Esophagus muscularis mucosa (tissue), 4 donors: ENCODE data around the gene CENPP. TPM values are rescaled to one million over a fixed set of nuclear protein-coding genes. Genes with fewer than 3 reads are reported as not detected.

ENCODE experiments used
- DNase-seq: peaks from one replicate; pipeline ENCODE4 v3.0.0-alpha.2; 2017; ENCODE audit errors: extremely low spot score
- H3K27ac ChIP-seq, 4 donors: fragments of 200-600 bp; sonication (generic); replicated peaks in 1 of 4; 1 replicate in 3 of 4; 2 replicates in 1 of 4; pipeline ENCODE4 v1.5.1; 2016 to 2019; ENCODE audit warnings: mild to moderate bottlenecking in 1 of 4
- H3K27me3 ChIP-seq, 4 donors: fragments of 200-600 bp; sonication (generic); one replicate each; pipeline versions ENCODE4 v1.5.1 to v1.6.0; 2016 to 2019
- H3K36me3 ChIP-seq, 4 donors: fragments of 200-600 bp; sonication (generic); one replicate each; pipeline ENCODE4 v1.5.1; 2016 to 2019
- H3K4me1 ChIP-seq, 4 donors: fragments of 200-600 bp; sonication (generic); one replicate each; pipeline ENCODE4 v1.5.1; 2016 to 2019
- H3K4me3 ChIP-seq, 4 donors: fragments of 200-600 bp; sonication (generic); 1 replicate in 2 of 4; 2 replicates in 2 of 4; pipeline ENCODE4 v1.5.1; 2016 to 2019; ENCODE audit warnings: mild to moderate bottlenecking in 4 of 4, moderate library complexity in 1 of 4
- H3K9me3 ChIP-seq, 4 donors: fragments of 200-600 bp; sonication (generic); 1 replicate in 3 of 4; 2 replicates in 1 of 4; pipeline ENCODE4 v1.5.1; 2016 to 2019
- EP300 ChIP-seq: sonication (generic); formaldehyde crosslinking; IDR thresholded peaks from one replicate; pipeline ENCODE4 v1.6.1; 2017; ENCODE audit warnings: antibody characterized with exemption
- POLR2A ChIP-seq: fragments of 450-650 bp; IDR thresholded peaks from one replicate; pipeline ENCODE4 v1.6.1; 2017; ENCODE audit warnings: antibody characterized with exemption, moderate library complexity, mild to moderate bottlenecking, low read depth
- POLR2AphosphoS5 ChIP-seq, 2 donors: sonication (generic); formaldehyde crosslinking; IDR thresholded peaks; one replicate each; pipeline ENCODE4 v1.6.1; 2017; ENCODE audit warnings: antibody characterized with exemption in 2 of 2
- WGBS: methylation state at CpG from one replicate; pipeline ENCODE4 v1.1.5; 2018; 5-methylcytosine and 5-hydroxymethylcytosine counted together
- intact Hi-C: fragments of 100-400 bp; cut with DNase I; formaldehyde crosslinking; loops from one replicate; pipeline ENCODE4 v1.15.1; 2023
- total RNA-seq, 4 donors: library from RNA; depleted of rRNA; stranded (reverse); fragments of >200 nt; gene quantifications; one replicate each; pipeline versions ENCODE4 v1.1.0 to v1.2.1, GENCODE V29; 2016
- TF ChIP-seq, protein P1 (sequence below), 3 experiments: fragments of 200-600 bp in 2 of 3; fragments of 450-650 bp in 1 of 3; sonication (generic) in 2 of 3; IDR thresholded peaks; one replicate each; pipeline ENCODE4 v1.5.1; 2017 to 2019; ENCODE audit warnings: antibody characterized with exemption in 3 of 3, mild to moderate bottlenecking in 2 of 3, moderate library complexity in 1 of 3

The CENPP gene
- total RNA-seq, 4 donors from 2014 or later = 1.0 to 5.8 (median 2.0) TPM

DNA sequence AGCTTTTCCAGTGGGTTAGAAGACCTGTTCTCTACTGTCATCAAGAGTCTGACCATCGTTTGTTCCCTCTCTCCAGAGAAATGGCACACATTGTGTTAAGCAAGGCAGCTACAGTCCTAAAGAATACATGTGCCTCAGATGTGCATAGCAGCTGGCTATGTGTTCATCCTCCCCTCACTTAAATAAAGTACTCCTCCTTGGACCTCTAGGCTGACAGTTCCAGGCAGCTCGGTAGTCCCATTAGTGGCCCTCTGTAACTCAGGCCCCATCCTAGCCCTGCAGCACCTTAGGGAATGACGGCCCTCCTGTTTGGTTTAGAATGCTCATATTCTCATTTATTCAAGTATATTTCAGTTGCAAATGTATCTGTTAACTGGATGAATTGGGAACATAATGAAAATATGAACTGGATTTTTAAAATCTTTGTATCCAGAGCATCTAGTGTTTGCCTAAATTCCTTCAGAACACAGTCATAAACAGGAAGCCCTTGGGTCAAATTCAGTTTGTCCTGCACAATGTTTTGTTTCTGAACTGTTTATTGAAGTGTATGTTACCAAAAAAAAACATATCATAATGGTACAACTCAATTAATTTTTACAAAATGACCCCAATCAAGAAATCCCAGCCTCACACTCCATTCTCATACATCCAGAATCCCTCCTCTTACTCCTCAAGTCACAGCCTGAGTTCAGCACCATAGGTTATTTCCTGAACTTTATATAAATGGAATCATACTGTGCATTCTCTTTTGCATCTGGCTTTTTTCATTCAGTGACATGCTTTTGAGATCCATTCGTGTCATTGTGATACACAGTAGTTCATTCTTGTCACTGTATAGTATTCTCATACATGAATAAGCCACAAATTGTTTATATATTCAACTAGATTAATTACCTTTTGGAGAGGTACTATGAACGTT is 158.1 kb downstream of the CENPP start:
- Histone ChIP-seq H3K4me1 (peaks cover 14 to 83% (median 68%) of the 10 kb centered on the region in 4 donors), H3K27ac (peak overlapping the region; percentile 48 to 74 (median 50)), H3K9me3 (no peaks in the 10 kb centered on the region), H3K4me3 (no peak overlapping the region), H3K27me3 (no peaks in the 10 kb centered on the region), H3K36me3 (no peaks in the 10 kb centered on the region)
- no peak for DNase-seq
- TF ChIP-seq, protein P1, sequence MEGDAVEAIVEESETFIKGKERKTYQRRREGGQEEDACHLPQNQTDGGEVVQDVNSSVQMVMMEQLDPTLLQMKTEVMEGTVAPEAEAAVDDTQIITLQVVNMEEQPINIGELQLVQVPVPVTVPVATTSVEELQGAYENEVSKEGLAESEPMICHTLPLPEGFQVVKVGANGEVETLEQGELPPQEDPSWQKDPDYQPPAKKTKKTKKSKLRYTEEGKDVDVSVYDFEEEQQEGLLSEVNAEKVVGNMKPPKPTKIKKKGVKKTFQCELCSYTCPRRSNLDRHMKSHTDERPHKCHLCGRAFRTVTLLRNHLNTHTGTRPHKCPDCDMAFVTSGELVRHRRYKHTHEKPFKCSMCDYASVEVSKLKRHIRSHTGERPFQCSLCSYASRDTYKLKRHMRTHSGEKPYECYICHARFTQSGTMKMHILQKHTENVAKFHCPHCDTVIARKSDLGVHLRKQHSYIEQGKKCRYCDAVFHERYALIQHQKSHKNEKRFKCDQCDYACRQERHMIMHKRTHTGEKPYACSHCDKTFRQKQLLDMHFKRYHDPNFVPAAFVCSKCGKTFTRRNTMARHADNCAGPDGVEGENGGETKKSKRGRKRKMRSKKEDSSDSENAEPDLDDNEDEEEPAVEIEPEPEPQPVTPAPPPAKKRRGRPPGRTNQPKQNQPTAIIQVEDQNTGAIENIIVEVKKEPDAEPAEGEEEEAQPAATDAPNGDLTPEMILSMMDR (IDR thresholded peaks at IDR 0.05) = no peak
- TF ChIP-seq EP300 = no peak
- TF ChIP-seq POLR2A = no peak
- no peak for TF ChIP-seq POLR2AphosphoS5 (IDR thresholded peaks at IDR 0.05)
- intact Hi-C loops = no loop called here
- WGBS = 54% methylated on average over 5 of the region's 5 CpGs

DNA sequence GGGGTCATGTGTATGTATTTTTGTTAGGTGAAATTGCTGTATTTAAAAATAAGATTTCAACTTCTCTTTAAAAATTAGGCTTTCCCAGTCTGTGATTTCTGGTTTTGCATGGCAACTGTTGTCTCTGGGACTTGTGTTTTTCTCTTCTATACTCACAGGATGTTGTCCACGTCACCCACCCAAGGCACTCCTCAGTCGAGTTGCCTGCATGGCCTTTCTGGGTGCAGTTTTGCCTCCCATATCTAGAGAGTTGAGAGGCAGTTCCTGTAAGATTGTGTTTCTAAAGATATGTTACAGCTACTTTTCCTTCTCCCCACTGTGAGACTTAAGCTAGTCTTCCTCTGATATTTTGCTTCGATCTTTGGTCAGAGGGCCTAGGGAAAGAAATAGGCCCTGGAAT is 158.8 kb downstream of the CENPP start:
- Histone ChIP-seq H3K4me1 (peaks cover 18 to 83% (median 68%) of the 10 kb centered on the region in 4 donors), H3K36me3 (no peaks in the 10 kb centered on the region), H3K27ac (peak overlapping the region in 3 of 4 donors; percentile 21 to 74 (median 48)), H3K27me3 (no peaks in the 10 kb centered on the region), H3K4me3 (no peak overlapping the region), H3K9me3 (no peaks in the 10 kb centered on the region)
- DNase-seq = no peak
- intact Hi-C loops = no loop called here
- TF ChIP-seq, protein P1 (IDR thresholded peaks at IDR 0.05) = no peak
- TF ChIP-seq POLR2A = no peak
- TF ChIP-seq EP300 = no peak
- no peak for TF ChIP-seq POLR2AphosphoS5 (IDR thresholded peaks at IDR 0.05)
- 75% methylated on average over 3 of the region's 3 CpGs for WGBS

GRCh38 chr9:92486371-92486770 is 160.6 kb downstream of the CENPP start:
- Histone ChIP-seq H3K9me3 (no peaks in the 10 kb centered on the region), H3K4me3 (no peak overlapping the region), H3K4me1 (peaks cover 7 to 80% (median 58%) of the 10 kb centered on the region in 4 donors), H3K36me3 (no peaks in the 10 kb centered on the region), H3K27ac (no peak overlapping the region), H3K27me3 (no peaks in the 10 kb centered on the region)
- TF ChIP-seq POLR2A (no peak), EP300 (no peak), POLR2AphosphoS5 (IDR thresholded peaks at IDR 0.05) (no peak)
- TF ChIP-seq, protein P1 (IDR thresholded peaks at IDR 0.05) = no peak
- no peak for DNase-seq
- 82% methylated on average over 3 of the region's 3 CpGs for WGBS
- intact Hi-C loops = no loop called here

DNA sequence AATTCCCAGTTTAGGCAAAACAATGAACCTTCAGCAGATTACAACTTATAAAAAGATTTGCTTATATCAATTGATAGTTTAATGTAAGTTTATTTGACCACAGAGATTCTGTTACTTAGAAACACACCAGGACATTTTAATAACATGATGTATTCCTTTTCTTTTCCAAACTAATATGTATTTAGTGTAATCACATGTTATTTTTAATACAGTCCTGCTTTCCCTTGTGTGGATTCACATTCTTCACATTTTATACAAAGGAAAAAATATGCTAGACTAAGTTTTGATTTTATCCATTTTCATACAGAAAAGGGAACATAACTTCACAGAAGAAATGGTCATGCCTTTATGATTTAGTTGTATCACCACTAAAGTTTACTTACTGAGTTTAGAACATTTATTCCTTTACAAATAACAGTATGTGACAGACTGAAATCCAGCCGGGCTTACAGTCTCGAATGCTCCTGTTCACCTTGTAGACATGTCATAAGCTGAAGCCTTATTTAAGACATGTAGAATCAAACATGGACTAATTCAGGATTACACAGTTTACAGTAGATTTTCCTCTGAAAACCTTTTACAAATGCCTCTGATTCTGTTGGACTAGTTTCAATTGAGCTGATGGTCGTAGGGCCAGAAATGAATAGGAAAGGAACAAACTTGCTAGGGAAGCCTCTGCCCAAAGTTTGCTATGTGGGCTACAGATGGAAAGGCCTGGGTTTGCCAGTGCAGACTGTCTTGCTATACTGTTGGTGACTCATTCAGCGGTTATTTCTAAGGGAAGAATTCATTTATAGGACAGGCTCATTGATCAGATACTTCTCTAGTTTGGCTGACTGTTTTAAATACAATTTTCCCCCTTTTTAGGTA is 163.2 kb downstream of the CENPP start:
- DNase-seq = no peak
- TF ChIP-seq POLR2A = no peak
- no peak for TF ChIP-seq POLR2AphosphoS5 (IDR thresholded peaks at IDR 0.05)
- TF ChIP-seq EP300 = no peak
- TF ChIP-seq, protein P1 (IDR thresholded peaks at IDR 0.05) = no peak
- H3K36me3 ChIP-seq = no peaks in the 10 kb centered on the region
- no peaks in the 10 kb centered on the region for H3K27me3 ChIP-seq
- peak overlapping the region; percentile 61 to 69 (median 65) for H3K27ac ChIP-seq
- H3K4me1 ChIP-seq = peaks cover 4 to 80% (median 58%) of the 10 kb centered on the region in 4 donors
- H3K9me3 ChIP-seq = no peaks in the 10 kb centered on the region
- 44% methylated on average over 4 of the region's 4 CpGs for WGBS
- intact Hi-C loops = no loop called here
- no peak overlapping the region for H3K4me3 ChIP-seq
